ENCODE measurements around the gene HYI. TPM values are rescaled to one million over a fixed set of nuclear protein-coding genes. Genes with fewer than 3 reads are reported as not detected.
A peak's percentile ranks its signal among the peaks of the same experiment; 100 is the strongest.

The HYI gene
- total RNA-seq, 1 donor from 2014 or later, result 43.2 TPM

DNA sequence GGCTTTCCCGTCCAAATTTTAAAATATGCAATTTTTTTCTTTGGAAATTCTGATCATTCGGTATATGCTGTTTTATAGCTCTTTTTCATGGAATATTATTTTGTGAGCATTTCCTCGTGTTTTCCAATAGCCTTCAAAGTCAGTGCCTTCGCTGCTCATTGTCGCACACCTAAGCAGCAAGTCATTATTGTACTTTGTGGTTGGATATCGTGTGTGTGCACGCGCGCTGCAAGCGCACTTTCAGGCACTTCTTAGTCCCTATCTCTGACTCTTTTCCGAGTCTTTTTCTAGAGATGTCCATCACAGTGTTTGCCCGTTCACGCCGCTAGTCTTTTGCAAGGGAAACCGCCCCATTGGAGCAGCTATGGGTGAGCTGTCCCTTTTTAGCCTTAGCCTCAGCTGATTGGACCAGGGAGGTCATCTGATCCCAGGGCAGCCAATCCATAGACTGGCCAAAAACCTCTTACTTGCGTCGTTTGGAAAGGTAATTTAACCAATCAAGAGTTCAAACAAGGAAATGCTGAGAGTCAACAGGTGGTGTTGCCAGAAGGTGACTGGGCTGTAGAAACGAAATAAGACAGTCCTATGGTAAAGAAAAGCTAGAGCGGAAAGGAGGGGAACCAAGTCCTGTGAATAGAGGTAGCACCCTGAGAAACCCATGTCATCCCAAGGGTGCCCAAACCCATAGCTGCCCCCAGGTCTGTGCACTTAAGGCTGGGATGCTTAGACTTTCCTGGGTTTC, 710 bp upstream of the HYI start:
- TF ChIP-seq, protein P1, sequence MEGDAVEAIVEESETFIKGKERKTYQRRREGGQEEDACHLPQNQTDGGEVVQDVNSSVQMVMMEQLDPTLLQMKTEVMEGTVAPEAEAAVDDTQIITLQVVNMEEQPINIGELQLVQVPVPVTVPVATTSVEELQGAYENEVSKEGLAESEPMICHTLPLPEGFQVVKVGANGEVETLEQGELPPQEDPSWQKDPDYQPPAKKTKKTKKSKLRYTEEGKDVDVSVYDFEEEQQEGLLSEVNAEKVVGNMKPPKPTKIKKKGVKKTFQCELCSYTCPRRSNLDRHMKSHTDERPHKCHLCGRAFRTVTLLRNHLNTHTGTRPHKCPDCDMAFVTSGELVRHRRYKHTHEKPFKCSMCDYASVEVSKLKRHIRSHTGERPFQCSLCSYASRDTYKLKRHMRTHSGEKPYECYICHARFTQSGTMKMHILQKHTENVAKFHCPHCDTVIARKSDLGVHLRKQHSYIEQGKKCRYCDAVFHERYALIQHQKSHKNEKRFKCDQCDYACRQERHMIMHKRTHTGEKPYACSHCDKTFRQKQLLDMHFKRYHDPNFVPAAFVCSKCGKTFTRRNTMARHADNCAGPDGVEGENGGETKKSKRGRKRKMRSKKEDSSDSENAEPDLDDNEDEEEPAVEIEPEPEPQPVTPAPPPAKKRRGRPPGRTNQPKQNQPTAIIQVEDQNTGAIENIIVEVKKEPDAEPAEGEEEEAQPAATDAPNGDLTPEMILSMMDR (IDR thresholded peaks at IDR 0.05), result no peak
- Mint-ChIP-seq H3K36me3 (ENCODE audit: unreplicated experiment) (peaks cover 22% of the 10 kb centered on the region), H3K9me3 (ENCODE audit: unreplicated experiment) (peaks cover 7% of the 10 kb centered on the region), H3K27ac (ENCODE audit: unreplicated experiment) (peak overlapping the region; percentile 95), H3K4me3 (ENCODE audit: unreplicated experiment) (peak overlapping the region; percentile 84), H3K27me3 (ENCODE audit: unreplicated experiment) (no peaks in the 10 kb centered on the region), H3K4me1 (ENCODE audit: unreplicated experiment) (peaks cover 23% of the 10 kb centered on the region)
- peak; percentile 66 for DNase-seq (ENCODE audit: extremely low spot score, unreplicated experiment)

DNA sequence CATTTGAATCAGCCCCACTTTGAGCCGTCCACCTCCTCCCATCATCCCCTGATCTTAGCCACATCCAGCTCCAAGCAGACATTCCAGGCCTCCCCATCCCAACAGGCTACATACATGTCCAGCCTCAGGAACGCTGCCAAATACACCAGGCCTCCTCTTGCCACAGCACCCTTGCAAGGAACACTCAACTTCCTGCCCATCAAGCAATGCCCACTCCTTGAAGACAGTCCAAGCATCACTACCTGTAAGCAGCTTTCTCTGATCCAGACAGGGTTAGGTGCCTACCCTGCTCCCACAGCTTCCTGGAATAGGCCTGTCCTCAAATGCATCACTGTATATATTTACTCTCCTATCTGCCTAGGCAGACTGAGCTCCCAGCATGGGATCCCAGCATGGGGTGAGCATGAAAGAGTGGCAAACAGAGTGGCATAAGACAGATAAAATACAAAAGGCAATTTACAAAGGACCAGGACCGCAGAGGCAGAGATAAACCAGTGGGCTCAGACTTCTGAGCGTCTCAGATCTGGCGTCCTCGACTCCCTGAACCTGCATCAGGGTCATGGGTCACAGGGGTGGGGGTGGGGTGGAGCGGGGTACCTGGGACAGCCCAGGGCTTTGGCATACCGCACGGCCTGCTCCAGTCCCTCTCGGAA, 816 bp downstream of the HYI start:
- TF ChIP-seq, protein P1 (IDR thresholded peaks at IDR 0.05), result no peak
- H3K36me3 Mint-ChIP-seq (ENCODE audit: unreplicated experiment), result peaks cover 31% of the 10 kb centered on the region
- H3K27ac Mint-ChIP-seq (ENCODE audit: unreplicated experiment), result peak overlapping the region; percentile 85
- H3K9me3 Mint-ChIP-seq (ENCODE audit: unreplicated experiment), result peaks cover 5% of the 10 kb centered on the region
- peak; percentile 83 for DNase-seq (ENCODE audit: extremely low spot score, unreplicated experiment)
- H3K27me3 Mint-ChIP-seq (ENCODE audit: unreplicated experiment), result no peaks in the 10 kb centered on the region
- H3K4me1 Mint-ChIP-seq (ENCODE audit: unreplicated experiment), result peaks cover 23% of the 10 kb centered on the region
- H3K4me3 Mint-ChIP-seq (ENCODE audit: unreplicated experiment), result peak overlapping the region; percentile 71

DNA sequence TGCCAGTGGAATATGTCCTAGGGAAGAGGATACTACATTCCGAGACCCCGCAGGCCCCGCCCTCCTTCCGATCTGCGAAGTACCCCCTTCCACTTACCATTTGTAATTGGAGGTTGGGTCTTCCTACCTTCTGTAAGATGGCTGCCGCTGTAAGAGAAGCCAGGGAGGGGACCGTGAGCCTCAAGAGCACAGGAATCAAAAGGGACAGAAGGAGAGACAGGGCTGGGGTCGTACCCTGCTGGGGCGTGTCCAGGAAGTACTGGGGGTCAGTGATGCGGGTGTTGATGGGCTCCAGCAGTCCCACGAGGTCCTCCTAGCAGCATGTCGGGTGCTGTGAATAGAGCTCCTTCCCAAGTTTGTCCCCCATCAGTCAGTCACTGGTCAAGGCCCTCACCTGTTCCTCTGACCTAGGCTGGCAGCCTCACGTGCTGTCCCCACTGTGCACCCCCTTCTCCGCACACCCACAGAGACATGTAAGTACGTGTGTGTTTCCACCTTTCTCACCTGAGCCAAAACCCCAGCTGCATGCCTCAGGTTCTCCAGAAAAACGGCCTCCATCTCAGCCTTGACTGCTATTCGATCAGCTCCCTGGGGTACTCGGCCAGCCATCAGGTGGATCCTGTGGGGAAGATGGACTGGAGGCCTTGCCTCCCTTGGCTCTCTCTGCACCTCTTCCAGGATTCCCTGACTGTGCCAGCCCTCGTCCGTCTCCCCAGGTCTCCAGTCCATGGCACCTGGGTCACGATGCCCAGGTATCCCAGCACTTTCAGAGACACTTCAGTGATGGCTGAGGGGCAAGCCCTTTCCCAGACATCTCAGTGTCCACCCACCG, 1.8 kb downstream of the HYI start:
- Mint-ChIP-seq H3K4me3 (ENCODE audit: unreplicated experiment) (peak overlapping the region; percentile 33), H3K27me3 (ENCODE audit: unreplicated experiment) (no peaks in the 10 kb centered on the region), H3K36me3 (ENCODE audit: unreplicated experiment) (peaks cover 38% of the 10 kb centered on the region), H3K4me1 (ENCODE audit: unreplicated experiment) (peaks cover 23% of the 10 kb centered on the region), H3K27ac (ENCODE audit: unreplicated experiment) (peak overlapping the region; percentile 85), H3K9me3 (ENCODE audit: unreplicated experiment) (no peaks in the 10 kb centered on the region)
- no peak for DNase-seq (ENCODE audit: extremely low spot score, unreplicated experiment)
- TF ChIP-seq, protein P1 (IDR thresholded peaks at IDR 0.05), result no peak

DNA sequence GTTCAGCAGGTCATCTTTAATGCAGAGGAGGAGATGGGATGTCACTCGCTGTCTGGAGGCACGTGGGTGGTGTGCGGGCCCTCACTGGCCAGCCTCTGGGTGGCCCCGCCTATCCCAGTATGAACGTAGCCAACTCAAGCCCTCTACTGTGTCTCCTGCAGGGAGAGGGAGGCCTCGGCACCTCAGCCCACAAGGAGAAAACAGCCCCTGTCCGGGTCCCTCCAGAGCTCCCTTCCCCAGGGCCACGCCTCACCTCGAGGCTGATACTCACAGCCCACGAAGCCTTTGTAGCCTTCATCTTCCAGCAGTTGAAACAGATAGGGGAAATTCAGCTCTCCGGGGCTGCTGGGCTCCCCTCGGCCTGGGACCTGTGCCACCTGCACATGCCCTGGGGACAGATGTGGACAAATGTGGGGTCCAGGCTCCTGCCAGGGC, 2.6 kb downstream of the HYI start:
- TF ChIP-seq, protein P1 (IDR thresholded peaks at IDR 0.05), result no peak
- no peaks in the 10 kb centered on the region for H3K27me3 Mint-ChIP-seq (ENCODE audit: unreplicated experiment)
- no peaks in the 10 kb centered on the region for H3K9me3 Mint-ChIP-seq (ENCODE audit: unreplicated experiment)
- DNase-seq (ENCODE audit: extremely low spot score, unreplicated experiment), result no peak
- H3K4me1 Mint-ChIP-seq (ENCODE audit: unreplicated experiment), result peaks cover 23% of the 10 kb centered on the region
- no peak overlapping the region for H3K4me3 Mint-ChIP-seq (ENCODE audit: unreplicated experiment)
- H3K36me3 Mint-ChIP-seq (ENCODE audit: unreplicated experiment), result peaks cover 43% of the 10 kb centered on the region
- H3K27ac Mint-ChIP-seq (ENCODE audit: unreplicated experiment), result peak overlapping the region; percentile 41
